Right ventricle myocardium inferior (tissue), 1 donor: ENCODE results near the gene KAT7. TPM values are rescaled to one million over a fixed set of nuclear protein-coding genes. Genes with fewer than 3 reads are reported as not detected.

Experiments
- ATAC-seq: fragments of 200-7000 bp; cut with Tn5 transposase; one replicate; pipeline ENCODE4 v1.9.1; 2020; ENCODE audit warnings: mild to moderate bottlenecking, moderate library complexity
- DNase-seq: peaks from one replicate; pipeline ENCODE4 v3.0.0; 2021; ENCODE audit errors: missing footprints
- intact Hi-C: fragments of 100-400 bp; cut with DNase I; formaldehyde crosslinking; loops from one replicate; pipeline ENCODE4 v1.11.0; 2022
- long read RNA-seq: library from polyadenylated mRNA; unstranded; transcript quantifications from one replicate; pipeline ENCODE4 v2.0.0, GENCODE V29; 2021
- total RNA-seq: library from RNA; stranded (reverse); fragmentation: NEBNext Ultra II Directional; extraction: Animal tissue kit (Norgen Biotek cat#: 25700); gene quantifications from one replicate; pipeline ENCODE4 v1.2.1, GENCODE V29; 2021
- donor health status: DM: no; HTN: yes; CAD: no; lungs with severe emphysema.

Gene KAT7
- 45.4 TPM for total RNA-seq
- long read RNA-seq, full-length matches to known transcripts, result 19 of 24 reads
- long read RNA-seq, partial matches to known transcripts, result 2 of 24 reads
- long read RNA-seq, other reads (novel, unspliced or antisense), result 3 of 24 reads

DNA sequence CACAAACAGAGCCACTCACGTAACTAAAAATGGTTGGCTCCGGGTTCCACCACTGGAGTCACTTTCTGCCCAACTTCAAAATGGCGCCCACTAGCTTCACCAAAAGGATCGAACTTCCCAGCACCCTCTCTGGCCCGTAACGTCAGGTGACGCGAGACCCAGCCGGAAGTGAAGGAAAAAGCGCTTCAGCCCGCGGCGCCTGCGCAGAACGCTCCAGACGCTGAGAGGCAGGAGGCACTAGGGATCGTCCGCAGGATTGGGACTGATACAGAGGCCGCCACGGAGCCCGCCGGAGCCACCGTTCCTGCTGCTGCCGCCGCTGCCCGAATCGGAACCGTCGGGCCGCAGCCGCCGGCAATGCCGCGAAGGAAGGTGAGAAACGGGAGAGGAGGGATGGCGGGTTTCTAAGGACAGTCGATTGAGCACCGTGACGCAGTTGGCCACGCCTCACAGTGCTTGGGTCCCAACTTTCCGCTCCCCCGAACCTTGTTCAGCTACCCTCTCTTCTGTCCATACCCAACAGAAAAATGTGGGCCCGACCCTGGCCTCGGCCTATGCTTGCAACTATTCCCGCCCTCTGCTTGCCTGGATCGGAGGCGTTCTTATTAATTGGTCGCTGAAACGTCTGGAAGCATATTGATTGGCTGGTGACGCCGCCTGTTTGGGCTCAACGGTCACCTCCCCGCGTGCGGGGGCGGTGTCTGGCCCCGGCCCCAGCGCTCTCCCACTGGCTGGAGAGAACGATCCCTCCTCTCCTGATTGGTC, at the start of gene KAT7:
TSS of gene KAT7 (plus strand) at position 204 of the 765 bp plus-strand sequence. CDS start at position 358, 154 bp downstream.
- intact Hi-C loops, result loop anchor here (2.0 to 5.0 kb wide), 3 partner anchors 62 to 364 kb away; partner anchors contain the start of gene PPP1R9B
- ATAC-seq (peak; percentile 97), DNase-seq (peak; percentile 99)

DNA sequence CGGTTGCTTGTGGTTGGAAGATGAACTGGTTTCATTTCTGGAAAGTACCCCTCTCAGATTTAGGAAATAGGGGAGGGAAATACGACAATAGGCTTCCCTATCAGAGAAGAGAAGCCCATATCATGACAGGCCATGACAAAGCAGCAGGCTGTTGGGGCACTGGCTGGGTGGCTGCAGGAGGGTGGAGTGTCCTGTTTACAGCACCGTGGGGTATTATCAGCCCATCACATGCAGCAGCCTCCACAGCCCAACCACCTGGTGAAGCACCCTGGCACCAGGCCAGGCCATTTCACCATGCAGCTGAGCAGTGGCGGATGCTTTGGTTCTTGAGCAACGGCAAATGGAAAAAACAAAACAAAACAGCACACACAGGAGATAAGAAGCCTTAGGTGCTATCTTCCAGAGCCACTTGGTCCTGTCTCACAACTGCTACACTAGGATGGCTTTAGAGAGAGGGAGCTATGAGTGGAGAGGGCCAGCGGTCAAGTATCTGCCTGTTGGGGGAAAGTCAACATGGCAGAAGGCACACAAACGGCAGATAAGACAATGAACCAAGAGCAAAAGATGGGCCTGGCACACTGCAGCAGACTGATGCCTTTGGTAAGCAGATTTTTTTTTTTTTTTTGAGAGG, 48.7 kb upstream of the KAT7 start:
- intact Hi-C loops, result no loop called here
- ATAC-seq (peak; percentile 65), DNase-seq (peak; percentile 93)

DNA sequence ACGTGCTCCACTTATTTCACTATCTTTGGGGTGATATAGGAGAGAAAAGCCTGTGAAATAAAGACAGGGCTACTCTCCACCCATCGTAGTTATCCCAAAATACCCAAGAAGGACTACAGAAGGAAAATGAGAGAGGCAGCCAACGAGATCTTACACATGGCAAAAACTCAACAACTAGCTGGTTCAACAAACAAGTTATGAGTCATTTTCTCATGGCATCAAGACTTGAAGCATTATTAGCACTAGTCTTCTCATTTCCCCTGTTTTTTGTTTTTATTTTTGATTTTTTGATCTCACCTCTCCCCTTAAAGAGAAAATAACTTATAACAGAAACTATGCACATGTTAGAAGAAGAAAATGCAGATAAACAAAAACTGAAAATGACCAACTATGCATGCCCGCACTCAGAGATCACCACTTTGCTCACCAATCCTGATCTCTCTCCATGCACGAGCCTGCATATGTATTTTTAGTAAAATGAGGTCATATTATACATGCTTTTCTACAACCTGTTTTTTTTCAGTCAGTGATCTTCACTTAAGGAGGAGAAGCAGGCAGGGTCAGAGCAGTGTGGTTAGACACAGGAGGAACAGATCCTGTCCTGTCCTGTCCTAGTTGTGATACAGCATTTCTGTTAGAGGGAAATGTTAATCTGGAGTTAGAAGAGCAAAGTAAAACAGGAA, 47.3 kb upstream of the KAT7 start:
- DNase-seq (no peak), ATAC-seq (peak; percentile 23)
- intact Hi-C loops, result no loop called here

DNA sequence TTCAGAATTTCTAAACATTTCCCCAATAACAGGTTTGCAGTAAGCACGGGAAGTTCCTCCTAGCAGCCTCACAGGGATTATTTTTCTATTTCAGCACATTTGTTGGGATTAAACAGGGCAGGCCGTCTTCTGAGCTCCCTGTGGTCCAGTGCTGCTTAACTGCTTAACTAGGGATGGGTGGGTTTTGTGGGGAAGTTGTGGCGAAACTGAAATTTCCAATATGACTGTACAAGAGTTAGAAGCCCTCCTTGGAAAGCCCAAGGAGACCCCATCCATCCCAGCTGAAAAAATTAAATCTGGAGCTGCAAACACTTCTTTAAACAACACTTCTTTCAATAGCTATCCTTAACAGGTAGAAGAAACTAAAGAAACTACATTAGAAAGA, 46.8 kb upstream of the KAT7 start:
- DNase-seq (no peak), ATAC-seq (no peak)
- intact Hi-C loops, result no loop called here

DNA sequence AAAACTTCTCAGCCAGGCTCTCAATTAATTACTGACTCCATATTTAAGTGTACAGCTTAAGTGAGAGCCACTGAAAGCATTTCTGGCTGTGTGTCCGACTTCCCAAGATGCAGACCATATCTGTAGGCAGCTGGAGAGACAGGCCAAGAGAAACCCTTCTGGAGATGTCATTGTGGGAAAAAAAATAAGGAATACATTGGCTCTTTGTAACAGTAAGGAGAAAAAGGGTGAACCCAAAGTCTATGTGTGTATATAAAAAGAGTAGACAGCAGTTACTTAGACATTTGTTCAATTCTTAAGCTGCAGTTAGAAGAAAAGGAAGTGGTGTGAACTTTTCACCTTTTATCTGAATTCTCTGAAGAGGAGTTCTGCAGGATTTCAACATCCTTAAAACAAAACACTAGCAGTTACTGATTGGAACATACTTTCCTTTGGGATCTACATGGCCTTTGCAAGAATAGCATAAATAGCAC, 46.3 kb upstream of the KAT7 start:
- DNase-seq (no peak), ATAC-seq (peak; percentile 59)
- intact Hi-C loops, result no loop called here

DNA sequence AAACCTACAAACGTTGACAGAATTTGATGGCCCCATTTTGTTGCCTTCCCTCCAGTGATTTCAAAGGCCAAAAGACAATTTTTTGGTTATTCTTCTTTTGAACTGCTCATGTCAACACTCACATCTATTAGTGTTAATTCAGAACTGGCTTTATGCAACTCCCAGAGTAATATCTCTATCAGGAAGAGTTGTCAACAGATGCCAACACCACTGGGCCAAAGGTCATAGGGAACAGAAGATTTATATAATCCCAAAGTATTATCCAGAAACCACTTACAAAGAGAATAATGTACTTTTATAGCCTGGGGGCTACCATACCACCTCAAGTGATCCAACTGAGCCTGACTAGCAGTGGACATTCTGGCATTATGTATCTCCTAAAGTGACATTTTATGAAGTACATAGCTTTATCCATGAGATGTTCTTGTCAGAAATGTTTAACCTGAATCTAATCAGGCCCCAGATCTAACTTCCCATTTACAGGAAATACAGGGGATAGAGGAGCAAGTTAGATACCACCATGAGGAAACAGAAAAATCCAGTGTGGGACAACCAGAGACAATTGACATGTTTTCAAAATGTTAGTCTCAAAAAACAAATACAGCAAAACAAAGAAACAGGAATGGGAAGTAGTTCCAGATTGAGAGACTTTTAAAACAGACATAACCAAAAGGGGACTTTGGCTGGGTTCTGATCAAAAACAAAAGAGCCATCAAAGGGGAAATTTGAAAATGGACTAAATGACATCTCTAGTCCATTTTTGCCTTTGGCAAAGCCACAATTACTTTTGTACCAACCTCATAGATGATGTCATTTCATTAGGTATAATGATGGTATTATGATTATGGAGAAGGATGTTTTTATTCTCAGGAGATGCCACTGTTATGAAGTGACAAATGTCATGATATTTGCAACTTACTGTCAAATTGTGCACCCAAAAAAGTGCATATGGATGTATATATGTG, 43.0 kb upstream of the KAT7 start:
- intact Hi-C loops, result no loop called here
- DNase-seq, result no peak
- no peak for ATAC-seq

DNA sequence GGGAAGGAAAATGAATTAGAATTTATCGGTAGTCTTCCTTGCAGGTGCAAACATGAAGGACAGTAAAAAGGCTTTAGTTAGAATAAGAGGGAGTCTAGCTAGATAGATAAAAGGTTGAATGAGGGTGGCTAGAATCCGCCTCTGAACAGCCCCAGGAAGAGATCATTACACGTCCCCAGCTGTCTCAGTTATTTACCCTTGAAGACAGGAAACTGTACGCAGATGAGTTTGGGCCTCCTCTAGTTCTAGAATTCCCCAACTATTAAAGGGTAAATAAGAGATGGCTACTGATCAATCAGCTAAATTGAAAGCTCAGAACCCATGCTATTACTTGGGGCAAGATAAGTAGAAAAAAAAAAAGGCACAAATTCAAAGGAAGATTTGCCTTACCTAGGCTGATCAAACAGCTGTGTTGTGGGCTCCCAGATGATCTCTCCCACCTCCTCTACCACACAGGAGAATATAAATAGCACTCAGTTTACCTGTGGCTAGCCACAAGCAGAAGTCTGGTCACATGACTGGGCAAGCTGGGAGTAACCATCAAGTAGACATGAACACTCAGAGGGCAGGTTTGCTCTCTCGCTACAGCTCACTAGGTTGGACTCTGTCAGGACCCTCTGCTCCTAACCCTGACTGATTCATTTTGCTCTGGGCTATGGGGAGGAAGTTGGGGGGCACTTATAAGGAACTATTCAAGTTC, 41.5 kb upstream of the KAT7 start:
- DNase-seq (no peak), ATAC-seq (no peak)
- intact Hi-C loops, result no loop called here

DNA sequence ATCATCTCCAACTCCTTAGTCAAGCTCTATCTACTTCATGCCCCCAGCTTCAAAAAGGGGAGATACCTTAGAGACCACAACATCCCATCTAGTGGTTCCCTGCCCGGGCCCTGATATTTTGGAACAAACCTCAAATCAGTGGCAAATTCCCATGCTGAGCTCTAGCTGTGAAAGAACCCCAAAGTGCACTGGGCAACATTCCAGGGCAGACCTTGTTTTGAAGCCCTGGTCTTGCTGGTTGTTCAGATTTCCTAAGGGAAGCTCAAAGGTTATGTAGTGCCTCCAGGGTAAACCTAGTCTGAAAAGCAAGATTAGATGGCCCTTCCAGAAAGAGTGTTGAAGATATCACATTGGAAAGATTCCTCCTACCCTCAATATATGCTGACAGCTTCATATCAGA, 40.8 kb upstream of the KAT7 start:
- DNase-seq (no peak), ATAC-seq (no peak)
- intact Hi-C loops, result no loop called here

DNA sequence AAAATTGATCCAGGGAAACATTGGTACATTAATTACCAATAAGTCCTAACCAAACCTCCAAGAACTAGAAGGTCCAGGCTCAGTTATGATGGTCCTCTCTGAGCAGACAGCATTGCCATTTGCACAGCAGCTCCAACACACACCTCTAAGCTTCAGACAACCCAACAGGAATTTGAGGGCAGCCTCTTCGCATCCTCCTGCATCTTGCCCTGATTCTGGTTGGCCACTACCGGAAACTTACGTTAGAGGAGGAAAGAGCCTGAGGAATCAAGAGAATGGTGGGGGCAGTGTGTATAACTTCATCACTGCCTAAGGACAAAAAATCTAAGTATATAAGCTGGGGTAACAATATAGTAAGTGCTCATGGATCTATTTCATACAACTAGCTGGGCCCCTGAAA, 40.3 kb upstream of the KAT7 start:
- ATAC-seq (no peak), DNase-seq (no peak)
- intact Hi-C loops, result no loop called here

DNA sequence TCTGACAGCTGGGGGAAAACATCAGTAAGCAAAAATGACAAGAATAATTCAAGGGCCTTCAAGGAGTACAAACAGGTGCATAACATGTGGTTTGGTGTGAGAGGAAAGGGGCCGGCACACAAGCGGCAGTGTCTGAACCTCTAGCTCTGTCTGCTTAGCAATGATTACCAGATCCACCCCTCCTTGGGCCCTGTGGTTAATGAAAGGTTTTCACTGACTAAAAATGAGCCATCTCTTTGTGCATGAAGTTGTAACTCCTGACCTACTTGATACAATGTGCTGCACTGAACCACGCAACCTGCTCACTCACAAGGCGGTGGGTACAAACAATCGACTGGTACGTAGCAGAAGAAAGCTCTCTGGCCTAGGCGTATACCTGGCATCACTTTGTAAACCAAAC, 39.7 kb upstream of the KAT7 start:
- intact Hi-C loops, result no loop called here
- DNase-seq (no peak), ATAC-seq (no peak)

DNA sequence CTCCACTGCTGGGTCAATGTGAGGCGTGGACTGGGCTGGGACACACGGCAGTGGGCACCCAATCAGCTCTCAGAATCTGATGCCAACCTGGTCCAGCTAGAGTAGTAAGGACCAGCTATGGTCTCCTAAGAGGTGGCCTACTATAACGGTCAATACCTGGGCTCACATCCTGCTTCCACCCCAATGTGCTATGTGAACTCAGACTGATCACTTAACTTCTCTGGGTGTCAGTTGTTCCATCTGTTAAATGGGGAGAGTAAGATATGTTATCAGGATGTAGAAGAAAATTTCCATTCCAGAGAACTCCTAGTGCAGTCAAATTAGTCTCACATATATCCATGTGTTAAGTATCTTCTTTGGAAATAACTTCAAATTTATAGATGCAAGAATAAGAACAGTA, 38.8 kb upstream of the KAT7 start:
- ATAC-seq, result no peak
- DNase-seq, result no peak
- intact Hi-C loops, result no loop called here

DNA sequence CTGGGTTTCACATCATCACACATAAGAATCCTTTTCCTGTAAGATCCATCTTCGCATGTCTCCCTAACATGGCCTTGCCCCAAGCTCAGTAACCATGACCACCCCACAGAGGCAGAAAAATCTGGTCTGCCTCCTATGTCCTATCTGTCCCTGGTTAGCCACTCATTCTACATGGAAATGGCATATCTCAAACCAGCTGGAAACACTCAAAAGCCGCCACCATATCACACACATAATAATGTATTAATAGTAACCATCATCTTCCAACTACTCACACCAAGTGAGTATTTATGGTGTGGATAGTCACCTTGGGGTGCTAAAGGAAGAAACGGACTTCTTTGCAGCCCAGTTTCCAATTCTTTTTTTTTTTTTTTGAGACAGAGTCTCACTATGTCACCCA, 36.0 kb upstream of the KAT7 start:
- no peak for ATAC-seq
- DNase-seq, result no peak
- intact Hi-C loops, result no loop called here

DNA sequence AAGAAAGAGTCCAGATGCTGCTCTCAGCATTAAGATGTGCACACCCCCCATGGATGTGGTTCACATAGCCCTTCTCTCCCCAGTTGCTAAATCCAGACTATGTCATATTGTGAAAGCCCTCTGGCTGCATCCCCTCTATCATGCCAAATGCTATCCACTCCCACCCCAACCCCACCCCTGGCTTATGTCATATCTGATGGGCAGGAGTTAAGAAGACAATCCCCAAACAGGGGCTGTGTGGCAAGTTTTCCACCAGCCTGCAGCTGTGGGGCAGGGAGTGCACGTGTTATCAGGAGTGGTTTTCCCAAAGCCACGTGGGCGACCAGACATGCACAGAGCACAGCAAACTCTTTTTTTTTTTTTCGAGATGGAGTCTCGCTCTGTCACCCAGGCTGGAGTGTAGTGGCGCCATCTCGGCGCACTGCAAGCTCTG, 34.5 kb upstream of the KAT7 start:
- intact Hi-C loops, result no loop called here
- DNase-seq, result no peak
- ATAC-seq, result peak; percentile 78

DNA sequence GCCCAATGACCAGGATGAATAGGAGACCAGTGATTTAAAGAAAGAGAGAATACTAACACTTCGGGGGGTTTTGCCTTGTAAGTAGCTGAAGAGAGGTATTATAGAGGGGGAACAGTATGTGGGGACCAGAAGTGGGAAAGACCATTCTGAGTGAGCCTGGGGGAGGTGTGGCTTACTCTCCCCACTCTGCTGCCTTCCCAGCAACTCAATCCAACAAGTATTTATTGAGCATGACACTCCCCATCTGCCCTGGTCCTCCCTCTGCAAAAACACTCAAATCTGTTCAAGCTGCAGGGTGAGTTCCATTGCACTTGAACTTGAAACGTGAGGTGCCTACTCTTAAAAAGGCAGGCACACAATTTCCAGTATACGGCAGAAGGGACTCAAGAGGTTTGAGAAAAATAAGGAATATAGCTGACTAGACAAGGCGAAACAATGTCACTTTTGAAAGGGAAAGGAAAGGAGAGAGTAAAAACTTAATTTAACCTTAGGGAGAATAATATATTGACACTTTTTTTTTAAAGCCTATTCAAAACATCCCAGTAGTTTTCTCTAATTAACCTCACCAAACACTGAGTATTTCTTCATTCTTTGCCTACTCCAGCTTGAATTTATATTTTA, 32.7 kb upstream of the KAT7 start:
- ATAC-seq (no peak), DNase-seq (no peak)
- intact Hi-C loops, result no loop called here

DNA sequence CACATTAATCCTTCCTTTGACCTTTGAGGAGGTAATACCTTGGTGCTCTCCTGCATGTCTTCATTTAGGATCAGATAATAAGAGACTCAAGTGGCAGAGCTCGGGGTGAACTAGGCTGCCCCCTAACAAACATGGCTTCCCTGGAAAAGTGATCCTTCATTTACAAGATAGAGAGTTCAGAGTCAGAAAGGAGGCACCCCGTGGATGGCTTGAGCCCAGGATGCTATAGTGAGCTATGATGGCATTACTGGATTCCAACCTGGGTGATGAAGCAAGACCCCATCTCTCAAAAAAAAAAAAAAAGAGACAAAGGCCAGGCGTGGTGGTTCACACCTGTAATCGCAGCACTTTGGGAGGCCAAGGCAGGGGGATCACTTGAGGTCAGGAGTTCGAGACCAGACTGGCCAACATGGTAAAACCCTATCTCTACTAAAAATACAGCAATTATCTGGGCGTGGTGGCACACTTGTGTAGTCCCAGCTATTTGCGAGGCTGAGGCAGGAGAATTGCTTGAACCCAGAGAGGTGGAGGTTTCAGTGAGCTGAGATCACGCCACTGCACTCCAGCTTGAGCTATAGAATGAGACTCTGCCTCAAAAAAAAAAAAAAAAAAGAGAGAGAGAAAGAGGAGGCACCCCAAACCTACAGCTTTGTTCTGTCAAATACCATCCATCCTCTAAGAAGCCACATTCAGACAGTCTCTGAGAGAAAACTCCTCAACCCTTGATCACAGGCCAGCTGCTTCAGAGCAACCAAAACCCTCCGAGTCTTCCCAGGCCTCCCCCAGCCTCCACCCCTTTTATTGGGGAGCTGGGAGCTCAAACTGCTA, 31.9 kb upstream of the KAT7 start:
- peak; percentile 49 for ATAC-seq
- intact Hi-C loops, result no loop called here
- DNase-seq, result no peak

DNA sequence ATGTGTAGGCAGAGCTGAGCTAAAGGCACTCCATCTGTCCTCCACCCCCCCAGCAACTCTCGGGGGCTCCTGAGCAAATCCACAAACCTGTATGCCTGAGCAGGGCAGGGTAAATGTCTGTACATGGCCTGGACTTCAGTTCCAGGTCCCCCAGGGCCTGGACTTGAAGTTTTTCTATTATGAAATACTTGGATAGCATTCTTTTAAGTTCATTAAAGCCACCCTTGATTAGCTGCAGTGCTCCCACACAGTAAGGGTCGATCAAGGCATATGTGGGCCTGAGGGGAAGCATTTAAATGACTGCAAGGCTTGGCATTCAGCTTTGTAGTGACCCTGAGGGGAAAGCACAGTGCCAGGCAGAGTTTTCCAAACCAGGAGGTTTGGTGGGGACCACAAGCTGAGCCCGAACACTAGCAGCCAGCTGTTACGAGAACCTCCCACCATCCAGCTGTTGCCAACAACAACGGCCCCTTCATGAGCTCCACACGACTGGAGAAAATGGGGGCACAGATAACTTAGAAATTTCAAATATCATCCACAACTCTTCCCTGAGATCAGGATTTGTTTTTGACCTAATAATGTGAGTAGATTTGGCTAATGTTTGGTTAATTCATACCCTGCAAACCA, 31.2 kb upstream of the KAT7 start:
- intact Hi-C loops, result no loop called here
- ATAC-seq, result peak; percentile 54
- DNase-seq, result no peak
